Cardiac muscle cell (in vitro differentiated cells and primary cell): ENCODE data around the gene ACHE. TPM values are rescaled to one million over a fixed set of nuclear protein-coding genes. Genes with fewer than 3 reads are reported as not detected.

Experiments
- DNase-seq, 2 donors: peaks; one replicate each; pipeline versions ENCODE4 v3.0.0 to v3.0.0-alpha.2; 2010 to 2017; ENCODE audit warnings: low read depth in 1 of 2, low spot score in 1 of 2
- H3K27ac ChIP-seq: fragments of 200-600 bp; sonication (generic); 2 replicates; pipeline ENCODE4 v1.5.1; 2016
- H3K27me3 ChIP-seq: fragments of 200-600 bp; sonication (generic); 2 replicates; pipeline ENCODE4 v1.6.0; 2016; ENCODE audit warnings: control low read depth
- H3K36me3 ChIP-seq: fragments of 200-600 bp; sonication (generic); 2 replicates; pipeline ENCODE4 v1.5.1; 2016; ENCODE audit warnings: control low read depth
- H3K4me1 ChIP-seq: fragments of 200-600 bp; sonication (generic); 2 replicates; pipeline ENCODE4 v1.8.1; 2017; ENCODE audit warnings: low read depth, mild to moderate bottlenecking, mixed run types
- H3K4me3 ChIP-seq: fragments of 200-600 bp; sonication (generic); 2 replicates; pipeline ENCODE4 v1.5.1; 2016; ENCODE audit warnings: mild to moderate bottlenecking
- H3K9me3 ChIP-seq: fragments of 200-600 bp; sonication (generic); 2 replicates; pipeline ENCODE4 v1.5.1; 2017; ENCODE audit warnings: low read depth, mild to moderate bottlenecking, control low read depth
- polyA plus RNA-seq: library from polyadenylated mRNA; unstranded; fragments of >200 nt; fragmentation: Nextera tagmentation; extraction: Ambion mirVana; gene quantifications from 2 replicates; pipeline ENCODE4 v1.2.1, GENCODE V29; 2016
- total RNA-seq: library from RNA; depleted of rRNA; stranded (reverse); fragments of >200 nt; gene quantifications from 2 replicates; pipeline ENCODE4 v1.2.3, GENCODE V29; 2016
- TF ChIP-seq, protein P1 (sequence below): IDR thresholded peaks from 2 replicates; pipeline ENCODE4 v1.5.1; 2012; ENCODE audit warnings: low read depth, mild to moderate bottlenecking, low read length

ACHE gene
- total and polyA plus RNA-seq, 2 experiments from 2014 or later: 25.6 to 42.7 TPM

GRCh38 chr7:100894860-100895700 is 608 bp downstream of the ACHE start:
- Histone ChIP-seq H3K4me1 (peaks cover 7% of the 10 kb centered on the region), H3K9me3 (no peaks in the 10 kb centered on the region), H3K27ac (no peak overlapping the region), H3K4me3 (peak overlapping the region; percentile 62), H3K36me3 (no peaks in the 10 kb centered on the region), H3K27me3 (peaks cover 25% of the 10 kb centered on the region)
- peak in 1 of 2 donors; percentile 84 for DNase-seq
- TF ChIP-seq, protein P1, sequence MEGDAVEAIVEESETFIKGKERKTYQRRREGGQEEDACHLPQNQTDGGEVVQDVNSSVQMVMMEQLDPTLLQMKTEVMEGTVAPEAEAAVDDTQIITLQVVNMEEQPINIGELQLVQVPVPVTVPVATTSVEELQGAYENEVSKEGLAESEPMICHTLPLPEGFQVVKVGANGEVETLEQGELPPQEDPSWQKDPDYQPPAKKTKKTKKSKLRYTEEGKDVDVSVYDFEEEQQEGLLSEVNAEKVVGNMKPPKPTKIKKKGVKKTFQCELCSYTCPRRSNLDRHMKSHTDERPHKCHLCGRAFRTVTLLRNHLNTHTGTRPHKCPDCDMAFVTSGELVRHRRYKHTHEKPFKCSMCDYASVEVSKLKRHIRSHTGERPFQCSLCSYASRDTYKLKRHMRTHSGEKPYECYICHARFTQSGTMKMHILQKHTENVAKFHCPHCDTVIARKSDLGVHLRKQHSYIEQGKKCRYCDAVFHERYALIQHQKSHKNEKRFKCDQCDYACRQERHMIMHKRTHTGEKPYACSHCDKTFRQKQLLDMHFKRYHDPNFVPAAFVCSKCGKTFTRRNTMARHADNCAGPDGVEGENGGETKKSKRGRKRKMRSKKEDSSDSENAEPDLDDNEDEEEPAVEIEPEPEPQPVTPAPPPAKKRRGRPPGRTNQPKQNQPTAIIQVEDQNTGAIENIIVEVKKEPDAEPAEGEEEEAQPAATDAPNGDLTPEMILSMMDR: peak; percentile 82

DNA sequence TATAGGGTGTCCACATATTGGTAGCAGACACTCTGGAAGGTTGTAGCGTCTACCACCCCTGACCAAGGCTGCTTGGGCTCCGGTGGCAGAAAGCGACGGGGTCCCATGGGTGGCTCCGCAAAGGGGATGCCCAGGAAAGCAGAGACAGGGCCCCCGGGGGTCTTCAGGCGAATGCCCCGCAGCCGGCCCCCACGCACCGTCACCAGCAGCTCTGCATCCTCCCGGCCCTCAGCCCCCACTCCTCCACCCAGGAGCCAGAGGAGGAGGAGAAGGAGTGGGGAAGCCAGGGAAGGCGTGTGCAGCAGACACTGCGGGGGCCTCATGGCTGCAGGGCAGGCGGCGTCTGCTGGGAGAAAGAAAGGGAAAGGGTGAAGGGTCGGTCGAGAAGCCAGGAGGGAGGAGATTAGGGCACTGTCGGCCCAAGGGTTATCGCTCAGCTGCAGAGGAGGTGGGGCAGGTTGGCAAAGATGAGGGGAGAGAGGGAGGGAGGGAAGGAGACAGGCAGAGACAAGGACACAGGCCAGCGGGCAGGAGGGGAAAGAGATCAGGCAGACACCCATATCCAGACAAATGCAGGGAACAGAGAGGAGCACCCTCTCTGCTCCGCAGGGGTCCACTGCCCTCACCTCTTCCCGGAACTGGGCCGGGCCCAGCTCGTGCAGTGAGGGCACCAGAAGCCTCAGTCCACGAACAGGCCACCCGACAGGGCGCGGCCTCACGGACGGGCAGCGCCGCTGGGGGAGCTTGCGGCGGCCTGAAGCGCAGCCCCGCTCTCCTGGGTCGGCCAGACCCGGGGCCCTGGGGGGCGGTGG is 1.6 kb downstream of the ACHE start:
- Histone ChIP-seq H3K9me3 (no peaks in the 10 kb centered on the region), H3K36me3 (no peaks in the 10 kb centered on the region), H3K4me1 (peaks cover 7% of the 10 kb centered on the region), H3K27me3 (peaks cover 25% of the 10 kb centered on the region), H3K27ac (no peak overlapping the region), H3K4me3 (peak overlapping the region; percentile 62)
- no peak for DNase-seq
- TF ChIP-seq, protein P1: no peak

- H3K4me3 ChIP-seq: no peak overlapping the region
- peaks cover 3% of the 10 kb centered on the region for H3K36me3 ChIP-seq
- H3K4me1 ChIP-seq: peaks cover 12% of the 10 kb centered on the region
- no peak for DNase-seq
- TF ChIP-seq, protein P1: no peak
- H3K9me3 ChIP-seq: no peaks in the 10 kb centered on the region
- no peak overlapping the region for H3K27ac ChIP-seq
- peaks cover 25% of the 10 kb centered on the region for H3K27me3 ChIP-seq
These were observed 2.3 kb downstream of the ACHE start for GRCh38 chr7:100893318-100893895.

DNA sequence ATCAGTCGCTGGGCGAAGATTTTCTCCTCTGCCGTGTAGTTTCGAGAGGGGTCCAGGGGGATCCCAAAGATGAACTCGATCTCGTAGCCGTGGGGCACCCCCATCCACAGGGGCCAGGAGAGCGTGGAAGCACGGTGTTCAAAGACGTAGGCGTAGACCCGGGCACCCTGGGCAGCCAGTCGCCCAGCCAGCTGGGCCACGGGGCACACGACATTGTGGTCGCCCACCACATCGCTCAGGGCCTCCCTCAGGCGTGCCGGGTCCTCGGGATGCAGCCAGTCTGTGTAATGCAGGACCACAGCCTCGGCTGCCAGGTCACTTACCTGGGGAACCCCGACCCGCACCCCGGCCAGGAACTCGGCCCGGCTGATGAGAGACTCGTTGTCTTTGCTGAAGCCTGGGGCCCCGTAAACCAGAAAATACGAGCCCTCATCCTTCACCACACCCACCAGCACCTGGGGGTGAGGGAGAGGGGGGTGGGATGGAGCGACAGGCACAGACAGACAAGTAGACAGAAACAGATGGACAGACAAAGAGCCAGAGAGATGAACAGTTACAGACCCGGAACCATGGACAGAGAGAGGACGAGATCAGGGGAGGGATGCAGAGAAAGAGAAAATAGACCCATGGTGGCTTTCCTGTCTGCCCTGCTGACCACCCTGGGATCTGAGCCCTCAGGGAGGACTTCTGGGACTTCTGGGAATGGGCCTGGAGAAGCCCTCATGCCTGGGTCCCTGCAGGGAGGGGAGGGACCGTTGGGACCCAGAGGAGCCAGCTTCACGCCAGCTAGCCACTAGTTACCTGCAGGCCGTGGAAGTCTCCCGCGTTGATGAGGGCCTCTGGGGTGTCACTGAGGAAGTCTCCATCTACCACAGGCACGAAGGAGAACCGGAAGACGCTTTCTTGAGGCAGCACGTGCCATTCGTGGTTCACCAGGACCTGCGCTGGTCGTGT is 3.0 kb downstream of the ACHE start:
- TF ChIP-seq, protein P1: no peak
- Histone ChIP-seq H3K27ac (no peak overlapping the region), H3K4me3 (no peak overlapping the region), H3K27me3 (peaks cover 21% of the 10 kb centered on the region), H3K9me3 (no peaks in the 10 kb centered on the region), H3K36me3 (peaks cover 11% of the 10 kb centered on the region), H3K4me1 (peaks cover 13% of the 10 kb centered on the region)
- no peak for DNase-seq
